ENCODE measurements around the gene DDX10.
"Not testable (repeated sequence)": the region's sequence is repeated elsewhere in the genome, so short reads cannot be mapped to it uniquely, and the experiment has no call there.

The DDX10 gene

GRCh38 chr11:108639146-108639545 lies 25.7 kb upstream of the DDX10 start:
- TF ChIP-seq, protein P1, sequence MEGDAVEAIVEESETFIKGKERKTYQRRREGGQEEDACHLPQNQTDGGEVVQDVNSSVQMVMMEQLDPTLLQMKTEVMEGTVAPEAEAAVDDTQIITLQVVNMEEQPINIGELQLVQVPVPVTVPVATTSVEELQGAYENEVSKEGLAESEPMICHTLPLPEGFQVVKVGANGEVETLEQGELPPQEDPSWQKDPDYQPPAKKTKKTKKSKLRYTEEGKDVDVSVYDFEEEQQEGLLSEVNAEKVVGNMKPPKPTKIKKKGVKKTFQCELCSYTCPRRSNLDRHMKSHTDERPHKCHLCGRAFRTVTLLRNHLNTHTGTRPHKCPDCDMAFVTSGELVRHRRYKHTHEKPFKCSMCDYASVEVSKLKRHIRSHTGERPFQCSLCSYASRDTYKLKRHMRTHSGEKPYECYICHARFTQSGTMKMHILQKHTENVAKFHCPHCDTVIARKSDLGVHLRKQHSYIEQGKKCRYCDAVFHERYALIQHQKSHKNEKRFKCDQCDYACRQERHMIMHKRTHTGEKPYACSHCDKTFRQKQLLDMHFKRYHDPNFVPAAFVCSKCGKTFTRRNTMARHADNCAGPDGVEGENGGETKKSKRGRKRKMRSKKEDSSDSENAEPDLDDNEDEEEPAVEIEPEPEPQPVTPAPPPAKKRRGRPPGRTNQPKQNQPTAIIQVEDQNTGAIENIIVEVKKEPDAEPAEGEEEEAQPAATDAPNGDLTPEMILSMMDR (IDR thresholded peaks at IDR 0.05): no peak
- no peak for TF ChIP-seq ZFX (IDR thresholded peaks at IDR 0.05; ENCODE audit: borderline replicate concordance)
- no peak overlapping the region for H3K27ac ChIP-seq

DNA sequence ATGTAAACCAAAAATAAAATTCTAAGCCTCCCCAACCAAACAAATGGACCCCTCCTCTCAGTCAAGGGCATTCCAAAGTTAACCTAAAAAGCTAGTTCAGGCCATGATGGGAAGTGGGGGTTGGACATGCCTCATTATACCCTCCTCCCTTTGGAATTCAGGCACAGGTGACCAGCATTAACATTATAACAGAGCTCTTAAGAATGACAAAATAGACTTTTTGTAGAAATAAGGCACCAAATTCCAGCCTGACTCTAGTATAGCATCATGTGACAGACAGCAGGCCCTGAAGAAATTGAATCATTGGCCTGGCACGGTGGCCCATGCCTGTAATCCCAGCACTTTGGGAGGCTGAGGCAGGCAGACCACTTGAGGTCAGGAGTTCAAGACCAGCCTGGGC lies 23.1 kb upstream of the DDX10 start:
- H3K27ac ChIP-seq: not testable (repeated sequence)

DNA sequence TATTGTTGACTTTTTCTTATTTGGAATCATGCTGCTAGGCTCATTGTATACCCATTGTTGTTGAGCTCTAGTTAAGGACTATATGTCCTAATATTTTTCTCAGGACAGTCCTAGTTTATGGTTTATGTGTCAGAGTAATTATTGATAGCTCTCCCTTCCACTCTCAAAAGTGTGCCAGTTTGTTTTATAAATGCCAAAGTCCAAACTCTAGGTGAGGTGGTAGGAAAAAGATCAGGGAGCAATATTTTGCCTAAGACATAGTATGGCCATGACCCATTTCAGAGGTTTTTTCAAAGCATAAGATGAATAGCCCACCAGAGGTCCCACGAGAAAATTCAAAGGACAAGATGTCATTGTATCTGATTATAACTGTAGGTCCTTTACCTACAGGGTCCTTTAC lies 20.9 kb upstream of the DDX10 start:
- TF ChIP-seq ZFX (IDR thresholded peaks at IDR 0.05; ENCODE audit: borderline replicate concordance): no peak
- TF ChIP-seq, protein P1 (IDR thresholded peaks at IDR 0.05): no peak
- no peak overlapping the region for H3K27ac ChIP-seq

- no peak overlapping the region for H3K27ac ChIP-seq
- TF ChIP-seq, protein P1 (IDR thresholded peaks at IDR 0.05): no peak
- TF ChIP-seq ZFX (IDR thresholded peaks at IDR 0.05; ENCODE audit: borderline replicate concordance): no peak
These were observed 18.9 kb upstream of the DDX10 start for GRCh38 chr11:108645970-108646369.

GRCh38 chr11:108647387-108647700 lies 17.5 kb upstream of the DDX10 start:
- no peak overlapping the region for H3K27ac ChIP-seq
- TF ChIP-seq ZFX (IDR thresholded peaks at IDR 0.05; ENCODE audit: borderline replicate concordance): no peak
- TF ChIP-seq, protein P1 (IDR thresholded peaks at IDR 0.05): no peak

DNA sequence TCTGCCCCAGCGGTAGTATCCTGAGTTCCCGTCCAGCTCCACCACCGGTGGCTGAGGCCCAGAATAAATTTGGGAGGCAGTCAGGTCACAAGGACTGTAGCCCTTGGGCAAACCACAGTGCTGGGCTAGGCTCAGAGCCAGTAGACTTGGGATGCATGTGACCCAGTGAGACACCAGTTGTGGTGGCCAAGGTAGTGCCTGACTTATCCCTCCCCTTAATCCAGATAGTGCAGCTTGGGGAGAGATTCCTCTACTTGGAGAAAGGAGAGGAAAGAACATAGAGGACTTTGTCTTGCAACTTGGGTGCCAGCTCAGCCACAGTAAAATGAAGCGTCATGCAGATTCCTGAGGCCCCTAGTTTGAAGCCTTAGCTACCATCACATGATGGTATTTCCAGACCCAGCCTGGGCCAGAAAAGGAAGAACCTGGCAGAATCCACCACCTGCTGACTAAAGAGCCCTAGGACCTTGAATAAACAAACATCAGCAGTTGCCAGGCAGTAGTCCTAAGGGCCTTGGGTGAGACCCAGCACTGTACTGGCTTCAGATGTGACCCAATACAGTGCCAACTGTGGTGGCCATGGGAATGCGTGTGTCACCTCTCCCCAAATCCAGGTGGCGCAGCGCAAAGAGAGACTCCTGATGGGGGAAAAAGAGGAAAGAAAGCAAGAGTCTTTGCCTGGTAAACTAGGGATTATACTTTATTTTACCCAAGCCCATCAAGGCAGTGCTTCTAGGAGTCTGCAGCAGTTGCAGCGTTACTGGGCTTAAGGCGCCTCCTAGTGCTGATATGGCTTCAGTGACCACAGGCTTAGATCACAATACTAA lies 17.0 kb upstream of the DDX10 start:
- no peak overlapping the region for H3K27ac ChIP-seq
- TF ChIP-seq, protein P1 (IDR thresholded peaks at IDR 0.05): peak; percentile 89
- no peak for TF ChIP-seq ZFX (IDR thresholded peaks at IDR 0.05; ENCODE audit: borderline replicate concordance)

DNA sequence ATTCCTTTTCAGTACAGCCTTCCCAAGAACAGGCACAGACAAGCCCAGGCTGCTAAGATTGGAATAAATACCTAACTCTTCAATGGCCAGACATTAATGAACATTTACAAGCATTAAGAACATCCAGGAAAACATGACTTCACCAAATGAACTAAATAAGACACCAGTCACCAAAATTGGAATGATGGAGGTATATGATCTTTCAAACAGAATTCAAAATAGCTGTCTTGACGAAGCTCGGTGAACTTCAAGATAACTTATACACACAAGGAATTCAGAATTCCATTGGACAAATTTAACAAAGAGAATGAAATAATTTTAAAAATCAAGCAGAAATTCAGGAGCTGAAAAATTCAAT lies 16.4 kb upstream of the DDX10 start:
- no peak overlapping the region for H3K27ac ChIP-seq

GRCh38 chr11:108654100-108654499 lies 10.8 kb upstream of the DDX10 start:
- not testable (repeated sequence) for H3K27ac ChIP-seq

More for the DNA sequence above, 16.4 kb upstream of the DDX10 start:
- TF ChIP-seq, protein P1 (IDR thresholded peaks at IDR 0.05): peak; percentile 53
- no peak for TF ChIP-seq ZFX (IDR thresholded peaks at IDR 0.05; ENCODE audit: borderline replicate concordance)
